Right lobe of liver (tissue), 6 donors: ENCODE data around the gene LENEP. TPM values are rescaled to one million over a fixed set of nuclear protein-coding genes. Genes with fewer than 3 reads are reported as not detected.

Experiments
- ATAC-seq, 4 donors: fragments of 200-7000 bp; cut with Tn5 transposase; one replicate each; pipeline ENCODE4 v1.9.1; 2020; ENCODE audit warnings: mild to moderate bottlenecking in 4 of 4, moderate library complexity in 4 of 4
- DNase-seq, 3 donors: peaks; one replicate each; pipeline ENCODE4 v3.0.0-alpha.2; 2020
- H3K27ac ChIP-seq, 3 donors: fragments of 200-600 bp; one replicate each; pipeline ENCODE4 v1.8.0; 2022
- H3K27me3 ChIP-seq, 2 donors: fragments of 200-600 bp; one replicate each; pipeline ENCODE4 v1.8.0; 2022
- H3K36me3 ChIP-seq, 4 donors: fragments of 200-600 bp; sonication (generic) in 1 of 4; one replicate each; pipeline versions ENCODE4 v1.5.1 to v1.8.0; 2017 to 2022; ENCODE audit warnings: control low read depth in 1 of 4
- H3K4me1 ChIP-seq, 4 donors: fragments of 200-600 bp; sonication (generic) in 1 of 4; one replicate each; pipeline versions ENCODE4 v1.5.1 to v1.8.0; 2017 to 2022; ENCODE audit warnings: control low read depth in 1 of 4
- H3K4me3 ChIP-seq, 3 donors: fragments of 200-600 bp; one replicate each; pipeline ENCODE4 v1.8.0; 2022
- H3K9me3 ChIP-seq, 4 donors: fragments of 200-600 bp; sonication (generic) in 1 of 4; one replicate each; pipeline versions ENCODE4 v1.5.1 to v1.8.0; 2017 to 2022; ENCODE audit warnings: control low read depth in 1 of 4
- POLR2A ChIP-seq: fragments of 450-650 bp; IDR thresholded peaks from one replicate; pipeline ENCODE4 v1.6.1; 2017; ENCODE audit warnings: antibody characterized with exemption, mild to moderate bottlenecking
- WGBS: methylation state at CpG from one replicate; pipeline ENCODE4 v1.1.6; 2018; ENCODE audit warnings: low coverage, low lambda C conversion rate; ENCODE audit not compliant: insufficient coverage; ENCODE audit errors: missing lambda C conversion rate; 5-methylcytosine and 5-hydroxymethylcytosine counted together
- intact Hi-C, 2 donors: fragments of 100-400 bp; cut with DNase I; formaldehyde crosslinking; loops; one replicate each; pipeline versions ENCODE4 v1.11.2 to v1.14.1; 2022
- total RNA-seq, 6 experiments: library from RNA; depleted of rRNA in 2 of 6; stranded (reverse); fragments of >200 nt in 2 of 6; fragmentation: NEBNext Ultra II Directional in 3 of 6; extraction: Animal tissue kit (Norgen Biotek cat#: 25700) in 3 of 6; gene quantifications; one replicate each; pipeline versions ENCODE4 v1.1.0 to v1.2.4, GENCODE V29; 2016 to 2023
- TF ChIP-seq, protein P1 (sequence below), 4 donors: fragments of 200-600 bp in 3 of 4; fragments of 450-650 bp in 1 of 4; IDR thresholded peaks; one replicate each; pipeline versions ENCODE4 v1.5.1 to v1.8.0; 2016 to 2022; ENCODE audit warnings: antibody characterized with exemption in 4 of 4, mild to moderate bottlenecking in 2 of 4
- donor health status: DM: no; HTN: yes; CAD: no.
- donor health status: DM: no; HTN: no; CAD: no.
- donor health status: DM: no; HTN: no; CAD: no.
- donor health status: DM: no; HTN: yes; CAD: no.
- donor health status: DM: no; HTN: yes; CAD: no.

LENEP gene
- total RNA-seq, 6 experiments from 2014 or later, result not detected

DNA sequence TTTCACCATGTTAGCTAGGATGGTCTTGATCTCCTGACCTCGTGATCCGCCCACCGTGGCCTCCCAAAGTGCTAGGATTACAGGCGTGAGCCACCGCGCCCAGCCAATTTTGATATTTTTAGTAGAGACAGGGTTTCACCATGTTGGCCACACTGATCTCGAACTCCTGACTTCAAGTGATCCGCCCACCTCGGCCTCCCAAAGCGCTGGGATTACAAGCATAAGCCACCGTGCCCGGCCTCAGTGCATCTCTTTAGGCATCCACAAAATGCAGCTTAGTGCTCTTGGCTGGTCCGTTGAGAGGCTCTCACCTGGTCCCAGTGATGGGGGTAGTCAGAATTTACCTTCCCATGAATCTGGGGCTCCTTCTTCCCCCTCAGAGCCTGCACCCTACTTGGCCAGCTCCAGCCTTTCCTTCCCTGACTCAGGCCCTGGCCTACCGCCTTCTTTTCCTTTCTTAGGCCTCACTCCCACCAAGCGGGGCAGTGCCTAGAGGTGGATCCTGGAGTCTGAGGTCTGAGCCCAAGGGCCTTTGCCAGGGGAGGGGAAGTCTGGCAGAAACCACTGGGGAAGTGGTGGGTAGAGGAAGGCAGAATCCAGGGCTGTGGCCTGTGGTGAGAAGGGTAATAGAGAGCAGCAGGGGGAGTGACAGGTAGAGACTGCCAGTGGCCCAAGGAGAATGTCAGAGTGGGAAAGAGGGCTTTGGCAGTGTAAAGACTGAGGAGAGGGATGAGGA, 3.7 kb downstream of the LENEP start:
- no peaks in the 10 kb centered on the region for H3K27me3 ChIP-seq
- no peak overlapping the region for H3K4me3 ChIP-seq
- peaks cover 0 to 19% (median 4%) of the 10 kb centered on the region in 4 donors for H3K4me1 ChIP-seq
- WGBS, result 43% methylated on average over 3 of the region's 15 CpGs
- DNase-seq (peak in 1 of 3 donors; percentile 28), ATAC-seq (no peak)
- intact Hi-C loops, result no loop called here
- H3K36me3 ChIP-seq, result no peaks in the 10 kb centered on the region
- TF ChIP-seq POLR2A, result no peak
- TF ChIP-seq, protein P1, sequence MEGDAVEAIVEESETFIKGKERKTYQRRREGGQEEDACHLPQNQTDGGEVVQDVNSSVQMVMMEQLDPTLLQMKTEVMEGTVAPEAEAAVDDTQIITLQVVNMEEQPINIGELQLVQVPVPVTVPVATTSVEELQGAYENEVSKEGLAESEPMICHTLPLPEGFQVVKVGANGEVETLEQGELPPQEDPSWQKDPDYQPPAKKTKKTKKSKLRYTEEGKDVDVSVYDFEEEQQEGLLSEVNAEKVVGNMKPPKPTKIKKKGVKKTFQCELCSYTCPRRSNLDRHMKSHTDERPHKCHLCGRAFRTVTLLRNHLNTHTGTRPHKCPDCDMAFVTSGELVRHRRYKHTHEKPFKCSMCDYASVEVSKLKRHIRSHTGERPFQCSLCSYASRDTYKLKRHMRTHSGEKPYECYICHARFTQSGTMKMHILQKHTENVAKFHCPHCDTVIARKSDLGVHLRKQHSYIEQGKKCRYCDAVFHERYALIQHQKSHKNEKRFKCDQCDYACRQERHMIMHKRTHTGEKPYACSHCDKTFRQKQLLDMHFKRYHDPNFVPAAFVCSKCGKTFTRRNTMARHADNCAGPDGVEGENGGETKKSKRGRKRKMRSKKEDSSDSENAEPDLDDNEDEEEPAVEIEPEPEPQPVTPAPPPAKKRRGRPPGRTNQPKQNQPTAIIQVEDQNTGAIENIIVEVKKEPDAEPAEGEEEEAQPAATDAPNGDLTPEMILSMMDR (IDR thresholded peaks at IDR 0.05), result no peak
- no peak overlapping the region for H3K27ac ChIP-seq
- no peaks in the 10 kb centered on the region for H3K9me3 ChIP-seq

DNA sequence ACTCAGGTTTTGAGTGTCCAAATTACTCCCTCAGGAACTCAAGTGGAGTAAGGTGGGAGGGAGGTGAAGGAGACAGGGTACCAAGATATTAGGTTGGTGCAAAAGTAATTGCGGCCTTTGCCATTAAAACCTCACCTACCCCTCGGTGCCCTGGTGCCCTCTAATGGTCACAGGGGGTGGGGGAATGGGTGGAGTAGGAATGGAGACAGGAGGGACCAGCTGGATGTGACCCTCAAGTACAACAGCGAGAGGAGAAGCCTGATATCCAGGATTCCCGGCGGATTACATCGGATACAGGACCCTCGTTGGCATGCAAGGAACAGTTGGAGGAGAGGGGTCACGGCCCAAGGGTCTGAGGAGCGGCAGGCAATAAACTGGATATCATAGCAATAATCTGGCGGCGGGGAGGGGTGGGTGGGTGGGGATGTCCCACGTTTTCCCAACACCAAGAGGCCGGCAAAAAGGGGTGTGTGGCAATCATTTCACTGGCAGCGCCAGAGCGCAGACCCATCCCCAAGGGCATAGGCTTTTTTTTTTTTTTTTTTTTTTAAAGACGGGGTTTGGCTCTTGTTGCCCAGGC, 4.9 kb downstream of the LENEP start:
- Histone ChIP-seq H3K4me3 (no peak overlapping the region), H3K27me3 (no peaks in the 10 kb centered on the region), H3K4me1 (peaks cover 0 to 19% (median 4%) of the 10 kb centered on the region in 4 donors), H3K36me3 (no peaks in the 10 kb centered on the region), H3K27ac (no peak overlapping the region), H3K9me3 (no peaks in the 10 kb centered on the region)
- 63% methylated on average over 14 of the region's 16 CpGs for WGBS
- peak in 1 of 3 donors; percentile 47 for DNase-seq
- TF ChIP-seq POLR2A, result no peak
- TF ChIP-seq, protein P1 (IDR thresholded peaks at IDR 0.05), result peak in 3 of 4 donors; percentile 24 to 34 (median 28)
- intact Hi-C loops, result no loop called here
- ATAC-seq, result no peak

DNA sequence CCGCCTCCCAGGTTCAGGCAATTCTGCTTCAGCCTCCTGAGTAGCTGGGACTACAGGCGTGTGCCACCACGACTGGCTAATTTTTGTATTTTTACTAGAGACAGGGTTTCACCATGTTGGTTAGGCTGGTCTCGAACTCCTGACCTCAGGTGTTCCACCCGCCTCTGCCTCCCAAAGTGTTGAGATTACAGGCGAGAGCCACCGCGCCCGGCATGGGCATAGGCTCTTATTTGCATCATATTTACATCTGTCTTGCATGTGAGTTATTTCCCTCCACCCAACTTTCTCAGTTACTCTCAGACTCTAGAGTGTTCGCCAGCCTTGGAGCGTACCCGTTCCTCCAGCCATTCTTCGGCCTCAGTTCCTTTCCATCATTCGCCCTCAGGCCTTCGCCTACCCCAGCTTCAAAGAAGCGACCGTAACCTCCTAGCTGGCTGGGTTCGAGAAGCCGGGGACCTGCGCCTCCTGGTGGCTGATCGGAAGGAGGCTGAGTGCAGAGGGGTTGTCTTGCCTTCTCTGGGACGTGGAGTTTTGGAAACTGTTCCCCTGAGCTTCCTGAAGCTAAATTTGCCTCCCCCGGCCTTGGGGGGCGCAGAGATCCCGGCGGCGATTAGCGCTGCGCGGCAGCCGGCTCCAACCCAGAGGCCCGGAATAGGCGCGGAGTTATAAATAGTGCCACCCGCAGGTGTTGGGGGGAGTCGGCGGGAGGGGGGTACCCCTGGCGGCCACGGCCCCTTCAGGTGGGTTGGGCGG, 5.6 kb downstream of the LENEP start:
- H3K27ac ChIP-seq, result no peak overlapping the region
- WGBS, result 11% methylated on average over 17 of the region's 40 CpGs
- DNase-seq (peak in 2 of 3 donors; percentile 70 to 74), ATAC-seq (no peak)
- no peaks in the 10 kb centered on the region for H3K9me3 ChIP-seq
- no peaks in the 10 kb centered on the region for H3K36me3 ChIP-seq
- intact Hi-C loops, result no loop called here
- H3K4me1 ChIP-seq, result peaks cover 0 to 19% (median 4%) of the 10 kb centered on the region in 4 donors
- no peaks in the 10 kb centered on the region for H3K27me3 ChIP-seq
- peak overlapping the region; percentile 21 to 93 (median 91) for H3K4me3 ChIP-seq
- no peak for TF ChIP-seq POLR2A
- TF ChIP-seq, protein P1 (IDR thresholded peaks at IDR 0.05), result peak; percentile 76 to 84 (median 82)

DNA sequence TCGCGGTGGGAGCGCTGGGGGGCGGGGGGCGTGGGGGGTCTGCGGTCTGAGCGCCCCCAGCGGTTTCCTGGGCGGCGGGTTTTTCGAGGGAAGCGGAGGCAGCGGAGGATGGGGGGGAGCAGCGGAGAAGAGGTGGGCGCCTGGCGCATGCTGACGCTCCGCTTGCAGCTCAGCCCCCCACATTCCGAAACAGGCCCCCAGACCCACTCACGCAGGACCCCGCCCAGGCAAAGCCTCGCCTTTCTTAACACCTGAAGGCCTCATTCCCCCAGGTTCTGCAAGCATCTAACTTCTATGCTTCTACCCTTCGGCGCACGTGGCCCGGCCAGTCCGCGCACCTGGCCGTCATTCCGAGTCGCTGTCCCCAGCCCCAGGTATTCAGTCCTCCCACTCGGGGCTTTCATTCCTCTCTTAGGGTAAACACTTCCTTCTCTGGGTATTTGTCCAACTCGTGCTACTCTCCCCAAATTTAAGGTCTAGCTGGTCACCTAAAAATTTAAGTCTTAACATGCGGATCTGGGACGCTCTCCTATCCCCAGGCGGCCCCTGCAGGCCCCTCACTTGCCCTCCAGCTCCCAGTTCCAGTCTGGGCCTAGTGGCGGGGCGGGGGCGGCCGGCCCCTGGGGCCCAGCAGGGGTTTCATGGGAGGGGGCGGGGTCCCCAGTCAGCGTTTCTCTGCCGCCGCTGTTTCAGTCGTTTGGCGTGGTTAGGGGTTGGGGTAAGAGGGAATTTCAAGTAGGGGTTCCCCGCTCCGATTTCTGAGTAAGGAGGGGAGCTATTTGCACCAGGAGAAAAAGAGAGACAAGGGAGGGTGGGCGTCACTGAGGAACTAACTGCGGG, 6.4 kb downstream of the LENEP start:
- Histone ChIP-seq H3K27me3 (no peaks in the 10 kb centered on the region), H3K36me3 (no peaks in the 10 kb centered on the region), H3K4me3 (peak overlapping the region; percentile 21 to 93 (median 91)), H3K27ac (peak overlapping the region; percentile 76 to 95 (median 93)), H3K4me1 (peaks cover 0 to 27% (median 6%) of the 10 kb centered on the region in 4 donors), H3K9me3 (no peaks in the 10 kb centered on the region)
- DNase-seq, result peak in 2 of 3 donors; percentile 45 to 61
- TF ChIP-seq, protein P1 (IDR thresholded peaks at IDR 0.05), result no peak
- no peak for TF ChIP-seq POLR2A
- intact Hi-C loops, result no loop called here
- ATAC-seq, result no peak
- WGBS, result 0% methylated on average over 18 of the region's 50 CpGs
